ENCODE data around the gene REN. TPM values are rescaled to one million over a fixed set of nuclear protein-coding genes. Genes with fewer than 3 reads are reported as not detected.

REN gene
- not detected for polyA plus RNA-seq (2012; ENCODE audit: insufficient read depth, insufficient read length, low read depth)

- Histone ChIP-seq H3K36me3 (no peaks in the 10 kb centered on the region), H3K9me3 (peaks cover 6% of the 10 kb centered on the region), H3K27me3 (no peaks in the 10 kb centered on the region), H3K4me1 (no peaks in the 10 kb centered on the region), H3K4me3 (ENCODE audit: low read depth, low read length) (no peak within 1 kb of the TSS)
- no peak for DNase-seq
- TF ChIP-seq, protein P1, sequence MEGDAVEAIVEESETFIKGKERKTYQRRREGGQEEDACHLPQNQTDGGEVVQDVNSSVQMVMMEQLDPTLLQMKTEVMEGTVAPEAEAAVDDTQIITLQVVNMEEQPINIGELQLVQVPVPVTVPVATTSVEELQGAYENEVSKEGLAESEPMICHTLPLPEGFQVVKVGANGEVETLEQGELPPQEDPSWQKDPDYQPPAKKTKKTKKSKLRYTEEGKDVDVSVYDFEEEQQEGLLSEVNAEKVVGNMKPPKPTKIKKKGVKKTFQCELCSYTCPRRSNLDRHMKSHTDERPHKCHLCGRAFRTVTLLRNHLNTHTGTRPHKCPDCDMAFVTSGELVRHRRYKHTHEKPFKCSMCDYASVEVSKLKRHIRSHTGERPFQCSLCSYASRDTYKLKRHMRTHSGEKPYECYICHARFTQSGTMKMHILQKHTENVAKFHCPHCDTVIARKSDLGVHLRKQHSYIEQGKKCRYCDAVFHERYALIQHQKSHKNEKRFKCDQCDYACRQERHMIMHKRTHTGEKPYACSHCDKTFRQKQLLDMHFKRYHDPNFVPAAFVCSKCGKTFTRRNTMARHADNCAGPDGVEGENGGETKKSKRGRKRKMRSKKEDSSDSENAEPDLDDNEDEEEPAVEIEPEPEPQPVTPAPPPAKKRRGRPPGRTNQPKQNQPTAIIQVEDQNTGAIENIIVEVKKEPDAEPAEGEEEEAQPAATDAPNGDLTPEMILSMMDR (IDR thresholded peaks at IDR 0.05; ENCODE audit: low read depth, low read length) = no peak
Measured at GRCh38 chr1:204166219-204166618, at the start of gene REN. REN (minus strand) TSS chr1:204166337; CDS start chr1:204166293, 44 bp downstream.

- H3K4me1 ChIP-seq = no peaks in the 10 kb centered on the region
- peak; percentile 75 for DNase-seq
- TF ChIP-seq, protein P1 (IDR thresholded peaks at IDR 0.05; ENCODE audit: low read depth, low read length) = peak; percentile 85
- peak within 1 kb of the TSS; percentile 44 for H3K4me3 ChIP-seq (ENCODE audit: low read depth, low read length)
- H3K9me3 ChIP-seq = no peaks in the 10 kb centered on the region
- no peaks in the 10 kb centered on the region for H3K27me3 ChIP-seq
- H3K36me3 ChIP-seq = no peaks in the 10 kb centered on the region
Measured at GRCh38 chr1:204213668-204214662, 47.8 kb upstream of the REN start, which contains the start of gene GOLT1A. GOLT1A (minus strand) TSS chr1:204213988; CDS start chr1:204213906, 82 bp downstream.

- H3K4me1 ChIP-seq = no peaks in the 10 kb centered on the region
- H3K36me3 ChIP-seq = no peaks in the 10 kb centered on the region
- no peak overlapping the region for H3K4me3 ChIP-seq (ENCODE audit: low read depth, low read length)
- no peaks in the 10 kb centered on the region for H3K27me3 ChIP-seq
- no peak for DNase-seq
- H3K9me3 ChIP-seq = no peaks in the 10 kb centered on the region
- TF ChIP-seq, protein P1 (IDR thresholded peaks at IDR 0.05; ENCODE audit: low read depth, low read length) = no peak
Measured at GRCh38 chr1:204212715-204213114, 46.6 kb upstream of the REN start.

- Histone ChIP-seq H3K36me3 (no peaks in the 10 kb centered on the region), H3K4me1 (no peaks in the 10 kb centered on the region), H3K27me3 (no peaks in the 10 kb centered on the region), H3K9me3 (no peaks in the 10 kb centered on the region), H3K4me3 (ENCODE audit: low read depth, low read length) (no peak overlapping the region)
- DNase-seq = no peak
- TF ChIP-seq, protein P1 (IDR thresholded peaks at IDR 0.05; ENCODE audit: low read depth, low read length) = no peak
Measured at GRCh38 chr1:204211046-204211445, 44.9 kb upstream of the REN start.

DNA sequence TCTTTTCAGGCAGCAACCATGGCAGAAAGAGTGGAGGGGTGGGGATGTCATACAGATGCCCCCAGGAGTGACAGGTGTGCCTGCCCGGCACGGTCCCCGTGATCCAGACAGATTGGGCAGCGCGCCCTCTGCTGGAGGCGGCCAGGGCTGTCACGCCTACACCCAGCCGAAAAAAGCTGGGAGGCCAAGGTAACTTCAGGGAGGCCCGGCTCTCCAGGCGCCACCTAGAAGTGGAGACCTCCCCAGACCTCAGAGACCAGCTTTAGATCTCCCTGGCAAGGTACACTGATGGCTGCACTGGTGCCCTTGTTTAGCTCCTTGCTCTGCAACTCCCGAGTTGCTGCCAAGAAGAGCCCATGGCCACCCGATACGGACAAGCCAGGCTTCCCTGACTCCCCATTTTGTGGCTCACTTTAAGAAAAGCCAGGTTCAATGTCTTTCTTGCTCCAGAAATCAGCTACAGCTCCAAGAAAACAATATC lies 41.0 kb upstream of the REN start:
- peaks cover 27% of the 10 kb centered on the region for H3K27me3 ChIP-seq
- H3K4me3 ChIP-seq (ENCODE audit: low read depth, low read length) = no peak overlapping the region
- no peaks in the 10 kb centered on the region for H3K4me1 ChIP-seq
- peak; percentile 84 for DNase-seq
- no peaks in the 10 kb centered on the region for H3K9me3 ChIP-seq
- H3K36me3 ChIP-seq = no peaks in the 10 kb centered on the region
- TF ChIP-seq, protein P1 (IDR thresholded peaks at IDR 0.05; ENCODE audit: low read depth, low read length) = peak; percentile 90

Measured in BE2C (cell line).